Neural crest cell (in vitro differentiated cells): ENCODE measurements around the gene CCDC138. TPM values are rescaled to one million over a fixed set of nuclear protein-coding genes. Genes with fewer than 3 reads are reported as not detected.

Experiments
- DNase-seq: peaks from one replicate; pipeline ENCODE4 v3.0.0; 2021; ENCODE audit warnings: low read depth, mixed read lengths, low spot score
- H3K27ac Mint-ChIP-seq: one replicate; pipeline ENCODE4 v1.8.0; 2021; ENCODE audit warnings: mild to moderate bottlenecking, mixed read lengths; ENCODE audit not compliant: unreplicated experiment
- H3K27me3 Mint-ChIP-seq: 2 replicates; pipeline ENCODE4 v1.8.0; 2021; ENCODE audit warnings: low read depth, mild to moderate bottlenecking, mixed read lengths
- H3K36me3 Mint-ChIP-seq: 2 replicates; pipeline ENCODE4 v1.8.0; 2021; ENCODE audit warnings: low read depth, mild to moderate bottlenecking, mixed read lengths
- H3K4me1 Mint-ChIP-seq: 2 replicates; pipeline ENCODE4 v1.8.0; 2021; ENCODE audit warnings: mixed read lengths
- H3K4me3 Mint-ChIP-seq: one replicate; pipeline ENCODE4 v1.8.0; 2021; ENCODE audit warnings: mild to moderate bottlenecking, mixed read lengths
- H3K9me3 Mint-ChIP-seq: 2 replicates; pipeline ENCODE4 v1.8.0; 2021; ENCODE audit warnings: mixed read lengths
- total RNA-seq: library from RNA; stranded (reverse); gene quantifications from 2 replicates; pipeline ENCODE4 v1.2.1, GENCODE V29; 2021
- TF ChIP-seq, protein P1 (sequence below): fragments of 200-600 bp; sonication (generic); conservative IDR thresholded peaks from 2 replicates; pipeline ENCODE4 v1.5.0; 2021; ENCODE audit warnings: antibody characterized with exemption, mild to moderate bottlenecking

CCDC138 gene
- total RNA-seq, 1 donor from 2014 or later, result 39.7 TPM

DNA sequence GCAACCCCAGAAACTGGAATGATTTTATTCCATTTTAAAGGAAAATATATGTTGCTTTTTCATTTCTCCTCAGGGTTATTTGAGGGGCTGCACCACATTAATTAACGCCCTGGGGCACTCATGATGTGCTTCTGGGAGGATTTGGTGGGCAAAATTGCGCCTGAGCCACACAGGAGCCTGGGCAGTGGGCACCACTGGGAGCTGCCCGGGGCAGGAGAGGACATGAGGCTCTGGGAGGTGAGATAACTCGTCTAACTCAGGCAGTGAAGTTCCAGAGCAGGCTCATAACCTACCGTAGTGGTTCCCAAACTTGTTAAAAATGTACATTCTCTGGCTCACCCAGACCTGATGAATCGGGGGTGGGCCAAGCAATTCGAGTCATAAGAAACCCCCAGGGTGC is 134.1 kb downstream of the CCDC138 start:
- no peaks in the 10 kb centered on the region for H3K9me3 Mint-ChIP-seq
- TF ChIP-seq, protein P1, sequence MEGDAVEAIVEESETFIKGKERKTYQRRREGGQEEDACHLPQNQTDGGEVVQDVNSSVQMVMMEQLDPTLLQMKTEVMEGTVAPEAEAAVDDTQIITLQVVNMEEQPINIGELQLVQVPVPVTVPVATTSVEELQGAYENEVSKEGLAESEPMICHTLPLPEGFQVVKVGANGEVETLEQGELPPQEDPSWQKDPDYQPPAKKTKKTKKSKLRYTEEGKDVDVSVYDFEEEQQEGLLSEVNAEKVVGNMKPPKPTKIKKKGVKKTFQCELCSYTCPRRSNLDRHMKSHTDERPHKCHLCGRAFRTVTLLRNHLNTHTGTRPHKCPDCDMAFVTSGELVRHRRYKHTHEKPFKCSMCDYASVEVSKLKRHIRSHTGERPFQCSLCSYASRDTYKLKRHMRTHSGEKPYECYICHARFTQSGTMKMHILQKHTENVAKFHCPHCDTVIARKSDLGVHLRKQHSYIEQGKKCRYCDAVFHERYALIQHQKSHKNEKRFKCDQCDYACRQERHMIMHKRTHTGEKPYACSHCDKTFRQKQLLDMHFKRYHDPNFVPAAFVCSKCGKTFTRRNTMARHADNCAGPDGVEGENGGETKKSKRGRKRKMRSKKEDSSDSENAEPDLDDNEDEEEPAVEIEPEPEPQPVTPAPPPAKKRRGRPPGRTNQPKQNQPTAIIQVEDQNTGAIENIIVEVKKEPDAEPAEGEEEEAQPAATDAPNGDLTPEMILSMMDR, result no peak
- no peaks in the 10 kb centered on the region for H3K36me3 Mint-ChIP-seq
- no peaks in the 10 kb centered on the region for H3K27me3 Mint-ChIP-seq
- H3K27ac Mint-ChIP-seq, result no peak overlapping the region
- peaks cover 23% of the 10 kb centered on the region for H3K4me1 Mint-ChIP-seq
- H3K4me3 Mint-ChIP-seq, result no peak overlapping the region
- no peak for DNase-seq

GRCh38 chr2:108921096-108922030 is 134.8 kb downstream of the CCDC138 start:
- Mint-ChIP-seq H3K36me3 (no peaks in the 10 kb centered on the region), H3K4me3 (no peak overlapping the region), H3K27me3 (no peaks in the 10 kb centered on the region), H3K9me3 (no peaks in the 10 kb centered on the region), H3K27ac (no peak overlapping the region), H3K4me1 (peaks cover 17% of the 10 kb centered on the region)
- no peak for DNase-seq
- TF ChIP-seq, protein P1, result no peak

- no peak overlapping the region for H3K4me3 Mint-ChIP-seq
- no peak overlapping the region for H3K27ac Mint-ChIP-seq
- no peaks in the 10 kb centered on the region for H3K27me3 Mint-ChIP-seq
- peaks cover 8% of the 10 kb centered on the region for H3K4me1 Mint-ChIP-seq
- H3K9me3 Mint-ChIP-seq, result no peaks in the 10 kb centered on the region
- no peak for DNase-seq
- H3K36me3 Mint-ChIP-seq, result no peaks in the 10 kb centered on the region
- TF ChIP-seq, protein P1, result no peak
Measured at GRCh38 chr2:108922141-108922915, 135.8 kb downstream of the CCDC138 start.

DNA sequence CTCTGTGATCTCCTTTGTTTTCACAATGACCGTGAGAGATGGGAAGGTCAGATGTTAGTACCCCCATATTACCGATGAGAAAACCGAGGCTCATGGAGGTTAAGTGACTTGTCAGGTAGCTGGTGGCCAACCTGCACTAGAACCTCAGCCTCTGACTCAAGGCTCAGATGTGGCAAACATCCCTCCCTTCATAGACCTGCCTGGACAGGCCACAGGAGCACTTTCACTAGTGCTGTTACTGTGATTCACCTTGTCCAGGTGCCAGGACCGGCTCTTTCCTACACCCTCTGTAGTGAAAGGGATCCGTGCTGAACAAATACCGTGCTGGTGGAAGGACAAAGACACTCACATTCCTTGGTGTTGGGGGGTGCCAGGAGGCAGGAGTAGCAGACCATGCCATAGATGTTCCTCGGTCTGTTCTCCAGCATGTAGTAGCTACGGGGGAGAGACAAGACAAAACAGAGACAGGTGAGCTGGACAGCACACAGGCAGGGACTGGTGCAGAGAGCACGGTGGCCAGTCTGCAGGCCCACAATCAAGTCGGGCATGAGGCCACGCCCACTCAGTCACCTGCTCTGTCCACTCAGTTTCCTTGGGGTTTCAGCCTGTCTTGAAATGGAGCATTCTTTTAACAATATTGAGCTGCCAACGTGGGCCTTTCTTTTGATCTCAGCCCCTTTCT is 136.6 kb downstream of the CCDC138 start:
- TF ChIP-seq, protein P1, result no peak
- Mint-ChIP-seq H3K4me1 (peaks cover 4% of the 10 kb centered on the region), H3K27ac (no peak overlapping the region), H3K4me3 (no peak overlapping the region), H3K27me3 (no peaks in the 10 kb centered on the region), H3K9me3 (no peaks in the 10 kb centered on the region), H3K36me3 (no peaks in the 10 kb centered on the region)
- DNase-seq, result no peak
